ENCODE measurements around the gene DNAJC22.

DNAJC22 gene

GRCh38 chr12:49352351-49352750 lies 5.7 kb downstream of the DNAJC22 start:
- TF ChIP-seq POLR2AphosphoS5 (IDR thresholded peaks at IDR 0.05; ENCODE audit: low read depth, low read length) (no peak), TAF1 (IDR thresholded peaks at IDR 0.05; ENCODE audit: borderline replicate concordance, insufficient read depth, low read length) (no peak), SIN3A (IDR thresholded peaks at IDR 0.05; ENCODE audit: borderline replicate concordance, insufficient read depth, low read length) (no peak), FOXP2 (optimal IDR thresholded peaks at IDR 0.05; ENCODE audit: borderline replicate concordance, extremely low read depth, extremely low read length, insufficient read depth) (no peak)
- TF ChIP-seq, protein P1, sequence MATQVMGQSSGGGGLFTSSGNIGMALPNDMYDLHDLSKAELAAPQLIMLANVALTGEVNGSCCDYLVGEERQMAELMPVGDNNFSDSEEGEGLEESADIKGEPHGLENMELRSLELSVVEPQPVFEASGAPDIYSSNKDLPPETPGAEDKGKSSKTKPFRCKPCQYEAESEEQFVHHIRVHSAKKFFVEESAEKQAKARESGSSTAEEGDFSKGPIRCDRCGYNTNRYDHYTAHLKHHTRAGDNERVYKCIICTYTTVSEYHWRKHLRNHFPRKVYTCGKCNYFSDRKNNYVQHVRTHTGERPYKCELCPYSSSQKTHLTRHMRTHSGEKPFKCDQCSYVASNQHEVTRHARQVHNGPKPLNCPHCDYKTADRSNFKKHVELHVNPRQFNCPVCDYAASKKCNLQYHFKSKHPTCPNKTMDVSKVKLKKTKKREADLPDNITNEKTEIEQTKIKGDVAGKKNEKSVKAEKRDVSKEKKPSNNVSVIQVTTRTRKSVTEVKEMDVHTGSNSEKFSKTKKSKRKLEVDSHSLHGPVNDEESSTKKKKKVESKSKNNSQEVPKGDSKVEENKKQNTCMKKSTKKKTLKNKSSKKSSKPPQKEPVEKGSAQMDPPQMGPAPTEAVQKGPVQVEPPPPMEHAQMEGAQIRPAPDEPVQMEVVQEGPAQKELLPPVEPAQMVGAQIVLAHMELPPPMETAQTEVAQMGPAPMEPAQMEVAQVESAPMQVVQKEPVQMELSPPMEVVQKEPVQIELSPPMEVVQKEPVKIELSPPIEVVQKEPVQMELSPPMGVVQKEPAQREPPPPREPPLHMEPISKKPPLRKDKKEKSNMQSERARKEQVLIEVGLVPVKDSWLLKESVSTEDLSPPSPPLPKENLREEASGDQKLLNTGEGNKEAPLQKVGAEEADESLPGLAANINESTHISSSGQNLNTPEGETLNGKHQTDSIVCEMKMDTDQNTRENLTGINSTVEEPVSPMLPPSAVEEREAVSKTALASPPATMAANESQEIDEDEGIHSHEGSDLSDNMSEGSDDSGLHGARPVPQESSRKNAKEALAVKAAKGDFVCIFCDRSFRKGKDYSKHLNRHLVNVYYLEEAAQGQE (IDR thresholded peaks at IDR 0.05; ENCODE audit: insufficient read depth in 1 of 2, low read depth in 2 of 2, low read length in 2 of 2): no peak

GRCh38 chr12:49355913-49356312 lies 9.2 kb downstream of the DNAJC22 start:
- TF ChIP-seq, protein P1 (IDR thresholded peaks at IDR 0.05; ENCODE audit: insufficient read depth in 1 of 2, low read depth in 2 of 2, low read length in 2 of 2): no peak
- TF ChIP-seq FOXP2 (optimal IDR thresholded peaks at IDR 0.05; ENCODE audit: borderline replicate concordance, extremely low read depth, extremely low read length, insufficient read depth): no peak
- no peak for TF ChIP-seq POLR2AphosphoS5 (IDR thresholded peaks at IDR 0.05; ENCODE audit: low read depth, low read length)
- TF ChIP-seq TAF1 (IDR thresholded peaks at IDR 0.05; ENCODE audit: borderline replicate concordance, insufficient read depth, low read length): no peak
- TF ChIP-seq SIN3A (IDR thresholded peaks at IDR 0.05; ENCODE audit: borderline replicate concordance, insufficient read depth, low read length): no peak

DNA sequence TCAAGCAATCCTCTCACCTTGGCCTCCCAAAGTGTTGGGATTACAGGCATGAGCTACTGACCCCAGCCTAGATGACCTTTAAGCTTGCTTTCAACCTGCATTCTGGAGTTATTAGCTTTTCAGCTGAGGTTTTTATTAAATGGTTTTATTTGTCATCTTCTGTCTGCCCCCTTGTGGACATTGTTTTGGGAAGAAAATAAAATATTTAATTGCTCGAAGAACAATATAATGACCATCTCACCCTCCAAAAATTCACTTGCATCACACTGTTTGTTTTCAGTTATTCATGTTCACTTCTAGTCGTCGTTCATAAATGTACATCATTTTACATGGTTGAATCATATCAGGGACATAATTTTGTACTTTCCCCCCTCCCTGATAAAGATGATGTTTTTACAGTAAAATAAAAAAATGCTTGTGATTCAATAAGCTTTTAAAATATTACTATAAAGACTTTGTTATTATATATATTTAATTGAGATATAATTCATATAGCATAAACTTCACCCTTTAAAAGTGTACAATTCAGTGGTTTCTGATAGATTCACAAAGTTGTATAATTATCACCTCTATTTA lies 10.5 kb downstream of the DNAJC22 start:
- TF ChIP-seq, protein P1 (IDR thresholded peaks at IDR 0.05; ENCODE audit: insufficient read depth in 1 of 2, low read depth in 2 of 2, low read length in 2 of 2): no peak
- TF ChIP-seq TAF1 (IDR thresholded peaks at IDR 0.05; ENCODE audit: borderline replicate concordance, insufficient read depth, low read length) (no peak), SIN3A (IDR thresholded peaks at IDR 0.05; ENCODE audit: borderline replicate concordance, insufficient read depth, low read length) (no peak), POLR2AphosphoS5 (IDR thresholded peaks at IDR 0.05; ENCODE audit: low read depth, low read length) (no peak), FOXP2 (optimal IDR thresholded peaks at IDR 0.05; ENCODE audit: borderline replicate concordance, extremely low read depth, extremely low read length, insufficient read depth) (no peak)

DNA sequence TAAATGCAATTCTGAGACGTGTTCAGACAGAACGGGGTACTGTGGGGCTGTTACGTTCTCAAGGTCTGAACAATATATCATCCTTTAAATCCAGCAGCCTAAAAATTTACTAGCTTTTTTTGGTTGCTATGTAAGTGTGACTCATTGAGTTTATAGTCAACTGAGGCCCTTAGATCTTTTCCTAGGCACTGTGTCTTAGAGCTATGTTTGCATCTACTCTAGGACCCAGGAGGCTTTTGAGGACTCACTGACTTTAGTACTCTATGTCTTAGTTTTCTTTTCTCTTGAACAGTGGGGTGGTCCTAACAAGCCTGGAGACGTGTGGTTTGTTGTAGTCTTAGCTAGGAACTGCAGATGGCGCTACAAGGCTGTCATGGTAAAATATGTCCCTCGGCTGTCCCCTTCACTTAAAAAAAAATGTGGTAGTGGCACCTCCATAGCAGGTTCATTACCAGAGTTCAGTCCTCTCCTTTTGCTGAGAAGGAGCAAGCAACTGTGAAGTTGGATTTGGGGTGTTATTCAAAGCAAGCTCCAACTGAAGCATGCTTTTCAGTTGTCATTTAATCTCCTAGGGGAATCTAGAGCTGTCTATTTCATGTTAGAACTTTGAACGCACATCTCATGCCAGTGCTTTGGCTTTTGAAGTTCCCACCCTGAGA lies 11.9 kb downstream of the DNAJC22 start:
- TF ChIP-seq SIN3A (IDR thresholded peaks at IDR 0.05; ENCODE audit: borderline replicate concordance, insufficient read depth, low read length): no peak

DNA sequence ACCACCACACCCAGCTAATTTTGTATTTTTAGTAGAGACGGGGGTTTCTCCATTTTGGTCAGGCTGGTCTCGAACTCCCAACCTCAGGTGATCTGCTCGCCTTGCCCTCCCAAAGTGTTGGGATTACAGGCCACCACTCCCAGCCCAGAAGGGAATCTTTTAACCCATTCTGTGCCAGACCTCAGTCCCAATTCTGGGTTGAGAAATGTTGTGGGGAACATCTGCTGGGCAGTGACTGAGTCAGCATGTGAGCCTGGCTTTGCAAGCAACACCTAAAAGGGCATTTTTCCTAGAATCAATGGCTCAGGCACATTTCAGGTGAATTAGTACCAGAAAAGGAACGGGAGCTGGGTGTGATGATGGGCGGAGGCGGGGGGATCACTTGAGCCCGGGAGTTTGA lies 13.0 kb downstream of the DNAJC22 start:
- no peak for TF ChIP-seq SIN3A (IDR thresholded peaks at IDR 0.05; ENCODE audit: borderline replicate concordance, insufficient read depth, low read length)
- TF ChIP-seq TAF1 (IDR thresholded peaks at IDR 0.05; ENCODE audit: borderline replicate concordance, insufficient read depth, low read length): no peak
- TF ChIP-seq, protein P1 (IDR thresholded peaks at IDR 0.05; ENCODE audit: insufficient read depth in 1 of 2, low read depth in 2 of 2, low read length in 2 of 2): no peak
- TF ChIP-seq FOXP2 (optimal IDR thresholded peaks at IDR 0.05; ENCODE audit: borderline replicate concordance, extremely low read depth, extremely low read length, insufficient read depth): no peak
- no peak for TF ChIP-seq POLR2AphosphoS5 (IDR thresholded peaks at IDR 0.05; ENCODE audit: low read depth, low read length)

Data from PFSK-1 (cell line).